Pancreas (tissue), 10 donors: ENCODE results near the gene NIPAL1. TPM values are rescaled to one million over a fixed set of nuclear protein-coding genes. Genes with fewer than 3 reads are reported as not detected.
"Not testable (repeated sequence)": the region's sequence is repeated elsewhere in the genome, so short reads cannot be mapped to it uniquely, and the experiment has no call there.

Experiments
- ATAC-seq, 4 donors: fragments of 200-7000 bp; cut with Tn5 transposase; one replicate each; pipeline versions ENCODE4 v1.8.0 to v1.9.1; 2020; ENCODE audit warnings: mild to moderate bottlenecking in 4 of 4, moderate library complexity in 4 of 4
- DNase-seq, 6 donors: peaks; one replicate each; pipeline ENCODE4 v3.0.0-alpha.2; 2020
- FAIRE-seq: peaks from 2 replicates; lab custom pipeline; 2012; peaks lifted over from hg19 to GRCh38; lab: Jason Lieb, UNC
- H3K27ac ChIP-seq, 4 donors: fragments of 200-600 bp; sonication (generic); 1 replicate in 3 of 4; 2 replicates in 1 of 4; pipeline versions ENCODE4 v1.5.0 to v1.8.0; 2020
- H3K27me3 ChIP-seq, 4 donors: fragments of 200-600 bp; one replicate each; pipeline ENCODE4 v1.8.0; 2021
- H3K36me3 ChIP-seq, 3 donors: fragments of 200-600 bp; sonication (generic) in 1 of 3; one replicate each; pipeline versions ENCODE4 v1.5.0 to v1.8.0; 2020 to 2021
- H3K4me1 ChIP-seq, 3 donors: fragments of 200-600 bp; one replicate each; pipeline ENCODE4 v1.8.0; 2021
- H3K4me3 ChIP-seq, 4 donors: fragments of 200-600 bp; sonication (generic) in 2 of 4; one replicate each; pipeline versions ENCODE4 v1.5.0 to v1.8.0; 2020 to 2021
- H3K9me3 ChIP-seq, 4 donors: fragments of 200-600 bp; one replicate each; pipeline ENCODE4 v1.8.0; 2021
- WGBS, 2 donors: extraction: QIAGEN DNeasy Blood & Tissue Kit; methylation state at CpG; one replicate each; pipeline ENCODE4 v1.1.7; 2013; 5-methylcytosine and 5-hydroxymethylcytosine counted together
- intact Hi-C, 3 donors: fragments of 100-400 bp; cut with DNase I; formaldehyde crosslinking; loops; one replicate each; pipeline versions ENCODE4 v1.11.1 to v1.14.2; 2022
- polyA plus RNA-seq, 2 donors: library from polyadenylated mRNA; stranded (reverse); fragments of 200-250 nt; gene quantifications; one replicate each; pipeline ENCODE4 v1.2.3, GENCODE V29; 2013
- total RNA-seq, 6 donors: library from RNA; stranded (reverse); fragmentation: NEBNext Ultra II Directional in 4 of 6; extraction: Animal tissue kit (Norgen Biotek cat#: 25700) in 4 of 6; gene quantifications; one replicate each; pipeline versions ENCODE4 v1.2.1 to v1.2.4, GENCODE V29; 2021 to 2023
- TF ChIP-seq, protein P1 (sequence below), 4 donors: fragments of 200-600 bp; sonication (generic) in 3 of 4; IDR thresholded peaks; one replicate each; pipeline versions ENCODE4 v1.5.0 to v1.8.0; 2021; ENCODE audit warnings: antibody characterized with exemption in 4 of 4
- donor health status: healthy with polysubstance abuse.
- donor health status: DM: no; HTN: no; CAD: no; lungs with moderate emphysema.
- donor health status: DM: no; HTN: no; CAD: no.
- donor health status: control.
- donor health status: control.
- donor health status: Bipolar disorder and iron deficiency.
- donor health status: DM: yes; HTN: yes; CAD: no.
- donor health status: DM: no; HTN: no; CAD: no.
- donor health status: DM: no; HTN: no; CAD: no.
- donor health status: DM: yes; HTN: yes; CAD: no.

The NIPAL1 gene
- total and polyA plus RNA-seq, 8 donors, result 0.96 to 4.4 (median 2.2) TPM

DNA sequence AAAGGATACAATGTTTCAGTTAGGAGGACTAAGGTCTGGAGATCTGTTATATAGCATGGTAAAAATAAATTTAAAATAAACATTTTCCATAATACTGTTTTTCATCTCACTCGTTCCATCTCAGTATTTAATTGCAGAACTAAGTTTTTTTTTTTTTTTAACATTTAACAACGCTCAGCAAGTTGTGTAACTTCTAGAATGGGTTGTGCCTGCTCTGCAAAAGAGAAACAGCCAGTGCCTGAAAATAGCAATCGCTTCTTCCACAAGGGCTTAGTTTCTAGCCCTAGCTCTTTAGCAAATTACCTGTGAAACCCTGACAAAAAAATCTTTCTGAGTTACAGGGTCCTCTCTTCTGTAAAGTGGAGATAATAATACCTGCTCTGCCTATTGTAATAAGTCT lies 42.0 kb upstream of the NIPAL1 start:
- ATAC-seq (peak in 1 of 4 donors; percentile 17), DNase-seq (no peak), FAIRE-seq (no peak)
- no peaks in the 10 kb centered on the region for H3K27me3 ChIP-seq
- H3K36me3 ChIP-seq, result no peaks in the 10 kb centered on the region
- intact Hi-C loops, result no loop called here
- no peak overlapping the region for H3K27ac ChIP-seq
- H3K9me3 ChIP-seq, result no peaks in the 10 kb centered on the region
- H3K4me1 ChIP-seq, result no peaks in the 10 kb centered on the region
- WGBS, 2 donors, result 75 to 77% methylated on average over 3 of the region's 3 CpGs
- TF ChIP-seq, protein P1, sequence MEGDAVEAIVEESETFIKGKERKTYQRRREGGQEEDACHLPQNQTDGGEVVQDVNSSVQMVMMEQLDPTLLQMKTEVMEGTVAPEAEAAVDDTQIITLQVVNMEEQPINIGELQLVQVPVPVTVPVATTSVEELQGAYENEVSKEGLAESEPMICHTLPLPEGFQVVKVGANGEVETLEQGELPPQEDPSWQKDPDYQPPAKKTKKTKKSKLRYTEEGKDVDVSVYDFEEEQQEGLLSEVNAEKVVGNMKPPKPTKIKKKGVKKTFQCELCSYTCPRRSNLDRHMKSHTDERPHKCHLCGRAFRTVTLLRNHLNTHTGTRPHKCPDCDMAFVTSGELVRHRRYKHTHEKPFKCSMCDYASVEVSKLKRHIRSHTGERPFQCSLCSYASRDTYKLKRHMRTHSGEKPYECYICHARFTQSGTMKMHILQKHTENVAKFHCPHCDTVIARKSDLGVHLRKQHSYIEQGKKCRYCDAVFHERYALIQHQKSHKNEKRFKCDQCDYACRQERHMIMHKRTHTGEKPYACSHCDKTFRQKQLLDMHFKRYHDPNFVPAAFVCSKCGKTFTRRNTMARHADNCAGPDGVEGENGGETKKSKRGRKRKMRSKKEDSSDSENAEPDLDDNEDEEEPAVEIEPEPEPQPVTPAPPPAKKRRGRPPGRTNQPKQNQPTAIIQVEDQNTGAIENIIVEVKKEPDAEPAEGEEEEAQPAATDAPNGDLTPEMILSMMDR (IDR thresholded peaks at IDR 0.05), result no peak
- H3K4me3 ChIP-seq, result no peak overlapping the region

DNA sequence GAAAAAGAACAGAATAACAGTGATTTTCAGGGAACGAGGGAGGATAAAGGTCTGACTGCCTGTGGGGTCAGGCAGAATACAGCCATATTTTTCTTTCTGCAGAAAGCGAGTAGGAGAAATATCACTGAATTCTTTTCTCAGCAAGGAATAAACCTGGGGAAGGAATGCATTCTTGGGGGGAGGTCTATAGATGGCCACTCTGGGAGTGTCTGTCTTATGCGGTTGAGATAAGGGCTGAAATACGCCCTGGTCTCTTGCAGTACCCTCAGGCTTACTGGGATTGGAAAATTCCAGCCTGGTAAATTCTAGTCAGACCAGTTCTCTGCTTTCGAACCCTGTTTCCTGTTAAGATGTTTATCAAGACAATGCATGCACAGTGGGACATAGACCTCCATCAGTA lies 26.4 kb upstream of the NIPAL1 start:
- Histone ChIP-seq H3K4me1 (no peaks in the 10 kb centered on the region), H3K4me3 (no peak overlapping the region), H3K27ac (no peak overlapping the region), H3K9me3 (peaks cover 0 to 6% (median 0%) of the 10 kb centered on the region in 4 donors), H3K27me3 (no peaks in the 10 kb centered on the region), H3K36me3 (no peaks in the 10 kb centered on the region)
- 91 to 93% methylated on average over 5 of the region's 5 CpGs for WGBS, 2 donors
- ATAC-seq (no peak), FAIRE-seq (no peak), DNase-seq (no peak)
- TF ChIP-seq, protein P1 (IDR thresholded peaks at IDR 0.05), result no peak
- intact Hi-C loops, result no loop called here

GRCh38 chr4:47992475-47992874 lies 24.1 kb upstream of the NIPAL1 start:
- H3K9me3 ChIP-seq, H3K27me3 ChIP-seq, DNase-seq, H3K4me3 ChIP-seq, FAIRE-seq, H3K36me3 ChIP-seq, H3K4me1 ChIP-seq, H3K27ac ChIP-seq, intact Hi-C loops, ATAC-seq: not testable (repeated sequence)
- 96 to 97% methylated on average over 1 of the region's 1 CpG for WGBS, 2 donors

GRCh38 chr4:47996021-47996420 lies 20.6 kb upstream of the NIPAL1 start:
- H3K27ac ChIP-seq, result no peak overlapping the region
- 72 to 74% methylated on average over 1 of the region's 1 CpG for WGBS, 2 donors
- H3K4me1 ChIP-seq, result no peaks in the 10 kb centered on the region
- ATAC-seq (no peak), DNase-seq (no peak), FAIRE-seq (no peak)
- no peaks in the 10 kb centered on the region for H3K36me3 ChIP-seq
- H3K9me3 ChIP-seq, result peaks cover 0 to 3% (median 0%) of the 10 kb centered on the region in 4 donors
- H3K27me3 ChIP-seq, result no peaks in the 10 kb centered on the region
- H3K4me3 ChIP-seq, result no peak overlapping the region
- TF ChIP-seq, protein P1 (IDR thresholded peaks at IDR 0.05), result no peak
- intact Hi-C loops, result no loop called here

GRCh38 chr4:48002267-48002666 lies 14.3 kb upstream of the NIPAL1 start:
- TF ChIP-seq, protein P1 (IDR thresholded peaks at IDR 0.05), result no peak

More at GRCh38 chr4:48002267-48002666, 14.3 kb upstream of the NIPAL1 start:
- no peaks in the 10 kb centered on the region for H3K27me3 ChIP-seq
- H3K9me3 ChIP-seq, result no peaks in the 10 kb centered on the region
- no peak for ATAC-seq
- H3K4me1 ChIP-seq, result no peaks in the 10 kb centered on the region
- intact Hi-C loops, result no loop called here
- WGBS, 2 donors, result 69 to 96% methylated on average over 1 of the region's 1 CpG
- DNase-seq, result no peak
- H3K36me3 ChIP-seq, result no peaks in the 10 kb centered on the region
- H3K4me3 ChIP-seq, result no peak overlapping the region
- no peak overlapping the region for H3K27ac ChIP-seq
- no peak for FAIRE-seq
